H1 (cell line): Measurements from ENCODE around the gene PPP2R2C. TPM values are rescaled to one million over a fixed set of nuclear protein-coding genes. Genes with fewer than 3 reads are reported as not detected.

Source experiments
- CTCF ChIA-PET: fragments of 300-600 bp; sonication (Branson Sonifier 250); formaldehyde crosslinking; loops from one replicate; lab custom pipeline; 2021; ENCODE audit not compliant: partially characterized antibody; lab: Charles Lee
- POLR2A ChIA-PET: fragments of 300-600 bp; sonication (Branson Sonifier 250); formaldehyde crosslinking; loops from one replicate; lab custom pipeline; 2021; ENCODE audit warnings: inconsistent platforms; ENCODE audit not compliant: partially characterized antibody; lab: Charles Lee
- DNase-seq, 2 experiments: peaks; one replicate each; pipeline versions ENCODE4 v3.0.0 to v3.0.0-alpha.2; 2010 to 2022; ENCODE audit warnings: low spot score in 2 of 2, low read depth in 1 of 2, mixed read lengths in 1 of 2
- FAIRE-seq: peaks from 2 replicates; lab custom pipeline; 2011; peaks lifted over from hg19 to GRCh38; lab: Jason Lieb, UNC
- H2AFZ ChIP-seq: 2 replicates; pipeline ENCODE4 v1.8.1; 2012; ENCODE audit warnings: low read length, inconsistent platforms
- H2AK5ac ChIP-seq: 2 replicates; pipeline ENCODE4 v1.6.1; 2013; ENCODE audit warnings: low read depth, low read length
- H2BK120ac ChIP-seq: replicated peaks from 2 replicates; pipeline ENCODE3; 2013; ENCODE audit warnings: low read depth, low read length, inconsistent platforms
- H2BK12ac ChIP-seq: 2 replicates; pipeline ENCODE4 v1.6.1; 2013; ENCODE audit warnings: low read depth, low read length
- H2BK15ac ChIP-seq: 2 replicates; pipeline ENCODE4 v1.6.1; 2013; ENCODE audit warnings: low read length
- H2BK20ac ChIP-seq: 2 replicates; pipeline ENCODE4 v1.6.1; 2013; ENCODE audit warnings: low read length
- H2BK5ac ChIP-seq: 2 replicates; pipeline ENCODE4 v1.6.1; 2013; ENCODE audit warnings: low read depth, low read length
- H3K14ac ChIP-seq: 2 replicates; pipeline ENCODE4 v1.6.1; 2013; ENCODE audit warnings: inconsistent platforms; ENCODE audit not compliant: insufficient read length
- H3K18ac ChIP-seq: 2 replicates; pipeline ENCODE4 v1.6.1; 2013; ENCODE audit warnings: low read length; ENCODE audit errors: extremely low read depth
- H3K23ac ChIP-seq: 2 replicates; pipeline ENCODE4 v1.6.1; 2013; ENCODE audit warnings: inconsistent platforms; ENCODE audit not compliant: insufficient read length
- H3K23me2 ChIP-seq: 2 replicates; pipeline ENCODE4 v1.6.1; 2013; ENCODE audit warnings: low read depth, low read length
- H3K27ac ChIP-seq: 2 replicates; pipeline ENCODE4 v1.6.1; 2011; ENCODE audit warnings: low read depth, low read length, inconsistent platforms
- H3K27me3 ChIP-seq, 4 experiments: replicated peaks in 1 of 4; 1 replicate in 1 of 4; 2 replicates in 3 of 4; pipeline versions ENCODE4 v1.6.1 to v1.8.1; 2011 to 2013; ENCODE audit warnings: low read length in 3 of 4, mild to moderate bottlenecking in 3 of 4, inconsistent platforms in 2 of 4, mixed read lengths in 2 of 4, moderate library complexity in 1 of 4; ENCODE audit not compliant: control insufficient read depth in 3 of 4, insufficient read depth in 3 of 4; ENCODE audit errors: extremely low read depth in 1 of 4
- H3K36me3 ChIP-seq, 4 experiments: 2 replicates each; pipeline versions ENCODE4 v1.6.1 to v1.8.1; 2011 to 2013; ENCODE audit warnings: mild to moderate bottlenecking in 4 of 4, low read length in 3 of 4, moderate library complexity in 2 of 4, control low read depth in 1 of 4, inconsistent platforms in 1 of 4; ENCODE audit not compliant: insufficient read depth in 4 of 4, control insufficient read depth in 2 of 4
- H3K4ac ChIP-seq: replicated peaks from 2 replicates; pipeline ENCODE3; 2013; ENCODE audit warnings: low read length, low read depth, mixed read lengths, inconsistent platforms; ENCODE audit not compliant: insufficient read length
- H3K4me1 ChIP-seq, 4 experiments: replicated peaks in 1 of 4; 1 replicate in 1 of 4; 2 replicates in 3 of 4; pipeline versions ENCODE4 v1.6.1 to v1.8.1; 2011 to 2013; ENCODE audit warnings: low read length in 3 of 4, inconsistent platforms in 2 of 4, mixed read lengths in 1 of 4; ENCODE audit not compliant: insufficient read depth in 4 of 4, control insufficient read depth in 3 of 4
- H3K4me2 ChIP-seq, 2 experiments: 2 replicates each; pipeline versions ENCODE4 v1.6.1 to v1.8.1; 2011 to 2013; ENCODE audit warnings: low read depth in 2 of 2, low read length in 2 of 2, control low read depth in 1 of 2, inconsistent platforms in 1 of 2, mild to moderate bottlenecking in 1 of 2; ENCODE audit not compliant: insufficient read depth in 1 of 2
- H3K4me3 ChIP-seq, 4 experiments: fragments of 200-600, 300-600 bp in 1 of 4; sonication (generic), shearing (Covaris generic), sonication (Bioruptor Twin) in 1 of 4; 2 replicates each; pipeline versions ENCODE4 v1.5.1 to v1.8.1; 2011 to 2016; ENCODE audit warnings: low read length in 4 of 4, low read depth in 3 of 4, control low read depth in 2 of 4, inconsistent platforms in 2 of 4, mild to moderate bottlenecking in 2 of 4, mixed read lengths in 1 of 4, moderate library complexity in 1 of 4; ENCODE audit not compliant: insufficient read depth in 2 of 4; ENCODE audit errors: extremely low read depth in 1 of 4
- H3K56ac ChIP-seq: replicated peaks from 2 replicates; pipeline ENCODE3; 2013; ENCODE audit warnings: low read depth, mild to moderate bottlenecking, mixed read lengths, low read length, inconsistent platforms; ENCODE audit not compliant: insufficient read length
- H3K79me1 ChIP-seq: 2 replicates; pipeline ENCODE4 v1.6.1; 2013; ENCODE audit warnings: low read depth, low read length, control low read depth
- H3K79me2 ChIP-seq, 2 experiments: 2 replicates each; pipeline versions ENCODE4 v1.6.1 to v1.8.1; 2012 to 2013; ENCODE audit warnings: low read length in 2 of 2, mild to moderate bottlenecking in 2 of 2, inconsistent platforms in 1 of 2; ENCODE audit not compliant: insufficient read depth in 2 of 2, control insufficient read depth in 1 of 2
- H3K9ac ChIP-seq, 4 experiments: replicated peaks in 1 of 4; 1 replicate in 1 of 4; 2 replicates in 3 of 4; pipeline versions ENCODE4 v1.6.1 to v1.8.1; 2011 to 2013; ENCODE audit warnings: low read depth in 3 of 4, low read length in 3 of 4, control low read depth in 2 of 4, mild to moderate bottlenecking in 2 of 4, moderate library complexity in 2 of 4, inconsistent platforms in 1 of 4; ENCODE audit errors: extremely low read depth in 1 of 4
- H3K9me3 ChIP-seq, 2 experiments: 2 replicates each; pipeline versions ENCODE4 v1.6.1 to v1.8.1; 2012 to 2013; ENCODE audit warnings: mild to moderate bottlenecking in 2 of 2, moderate library complexity in 2 of 2, control low read depth in 1 of 2, inconsistent platforms in 1 of 2, low read depth in 1 of 2, low read length in 1 of 2, mixed read lengths in 1 of 2; ENCODE audit not compliant: insufficient read depth in 2 of 2
- H4K20me1 ChIP-seq, 2 experiments: replicated peaks in 1 of 2; 2 replicates each; pipeline versions ENCODE3 to v1.8.1; 2011 to 2013; ENCODE audit warnings: inconsistent platforms in 2 of 2, low read length in 2 of 2, mild to moderate bottlenecking in 1 of 2; ENCODE audit not compliant: insufficient read depth in 2 of 2, control insufficient read depth in 1 of 2
- H4K5ac ChIP-seq: 2 replicates; pipeline ENCODE4 v1.6.1; 2013; ENCODE audit warnings: low read length, low read depth, mixed read lengths, inconsistent platforms; ENCODE audit not compliant: insufficient read length
- H4K8ac ChIP-seq: 2 replicates; pipeline ENCODE4 v1.8.0; 2013; ENCODE audit warnings: mild to moderate bottlenecking, moderate library complexity, low read length, inconsistent platforms; ENCODE audit not compliant: insufficient read depth; ENCODE audit errors: extremely low read depth
- H4K91ac ChIP-seq: replicated peaks from 2 replicates; pipeline ENCODE3; 2013; ENCODE audit warnings: low read length, mixed read lengths, inconsistent platforms; ENCODE audit not compliant: insufficient read length
- ATF2 ChIP-seq: IDR thresholded peaks from 2 replicates; pipeline ENCODE4 v1.6.1; 2012; ENCODE audit warnings: low read length, inconsistent platforms
- CHD2 ChIP-seq: IDR thresholded peaks from 2 replicates; pipeline ENCODE4 v1.6.1; 2012; ENCODE audit warnings: low read length, improper control_type of control experiment
- CTCF ChIP-seq, 3 experiments: IDR thresholded peaks; 1 replicate in 2 of 3; 2 replicates in 1 of 3; pipeline versions ENCODE4 v1.5.1 to v1.6.1; 2011; ENCODE audit warnings: low read length in 3 of 3, mild to moderate bottlenecking in 3 of 3, inconsistent platforms in 2 of 3, low read depth in 1 of 3, moderate library complexity in 1 of 3; ENCODE audit not compliant: insufficient read depth in 1 of 3; ENCODE audit errors: control extremely low read depth in 1 of 3
- GABPA ChIP-seq: IDR thresholded peaks from 2 replicates; pipeline ENCODE4 v1.6.1; 2011; ENCODE audit warnings: mild to moderate bottlenecking, low read length, moderate library complexity, borderline replicate concordance; ENCODE audit not compliant: insufficient read depth
- RAD21 ChIP-seq, 2 experiments: IDR thresholded peaks in 1 of 2; conservative IDR thresholded peaks in 1 of 2; 2 replicates each; pipeline ENCODE4 v1.6.1; 2011; ENCODE audit warnings: low read depth in 2 of 2, low read length in 2 of 2, improper control_type of control experiment in 1 of 2, inconsistent platforms in 1 of 2, mild to moderate bottlenecking in 1 of 2, moderate library complexity in 1 of 2
- RXRA ChIP-seq: IDR thresholded peaks from 2 replicates; pipeline ENCODE4 v1.6.1; 2011; ENCODE audit warnings: low read depth, mild to moderate bottlenecking, low read length, moderate library complexity; ENCODE audit not compliant: insufficient read depth
- SRF ChIP-seq: IDR thresholded peaks from 2 replicates; pipeline ENCODE4 v1.6.1; 2011; ENCODE audit warnings: mild to moderate bottlenecking, low read depth, low read length, moderate library complexity
- WGBS, 2 experiments: shearing (Covaris generic) in 1 of 2; methylation state at CpG; one replicate each; pipeline versions ENCODE4 v1.1.6 to v1.1.7; 2013 to 2015; ENCODE audit warnings: low lambda C conversion rate in 2 of 2, mixed read lengths in 2 of 2, inconsistent platforms in 1 of 2, low coverage in 1 of 2, missing lambda C conversion rate in 1 of 2; ENCODE audit not compliant: insufficient replicate concordance in 2 of 2, insufficient coverage in 1 of 2, insufficient read length in 1 of 2; ENCODE audit errors: extremely low coverage in 1 of 2, missing lambda C conversion rate in 1 of 2; 5-methylcytosine and 5-hydroxymethylcytosine counted together
- polyA plus RNA-seq, 7 experiments: library from polyadenylated mRNA; depleted of rRNA in 3 of 7; stranded (reverse) in 5 of 7; unstranded in 2 of 7; fragments of >200 nt in 5 of 7; fragments of 200-250 nt in 2 of 7; gene quantifications; 1 replicate in 5 of 7; 2 replicates in 1 of 7; 4 replicates in 1 of 7; pipeline versions ENCODE4 v1.2.1 to v1.2.3, GENCODE V29; 2011 to 2013; ENCODE audit warnings: missing spikeins in 2 of 7, mixed read lengths in 2 of 7
- total RNA-seq: library from RNA; stranded (reverse); fragmentation: NEBNext Ultra II Directional; extraction: Animal tissue kit (Norgen Biotek cat#: 25700); gene quantifications from 2 replicates; pipeline ENCODE4 v1.2.1, GENCODE V29; 2021

The PPP2R2C gene
- total and polyA plus RNA-seq, 2 of the 8 experiments (the other 6 are each of a cell fraction or from before 2014, with no cell fraction given) = 6.4 TPM

- Histone ChIP-seq H4K5ac (no peak overlapping the region), H3K56ac (no peak overlapping the region), H3K9ac (no peak overlapping the region), H3K4me3 (no peak overlapping the region), H3K23ac (no peak overlapping the region), H3K79me1 (no peaks in the 10 kb centered on the region), H3K79me2 (no peaks in the 10 kb centered on the region), H3K23me2 (no peaks in the 10 kb centered on the region; the same call in 1 of the 2 replicates), H3K4ac (no peak overlapping the region), H3K4me2 (no peak overlapping the region), H3K18ac (no peak overlapping the region), H2BK15ac (no peak overlapping the region; the same call in 1 of the 2 replicates), H2BK20ac (no peak overlapping the region), H2BK5ac (no peak overlapping the region), H4K8ac (no peak overlapping the region), H2BK12ac (0 out of 2 replicates have a peak overlapping the region, but pooled peaks have one; percentile 23), H3K27me3 (no peaks in the 10 kb centered on the region), H4K20me1 (peaks cover 0 to 1% of the 10 kb centered on the region in 2 experiments), H2BK120ac (no peak overlapping the region), H3K36me3 (no peaks in the 10 kb centered on the region), H3K14ac (no peak overlapping the region), H4K91ac (no peak overlapping the region), H3K27ac (no peak overlapping the region), H2AK5ac (0 out of 2 replicates have a peak overlapping the region, but pooled peaks have one; percentile 17), H3K4me1 (no peaks in the 10 kb centered on the region), H3K9me3 (no peaks in the 10 kb centered on the region), H2AFZ (no peak overlapping the region)
- ChIA-PET CTCF (interaction anchor here (0.8 to 3.7 kb wide), 23 partner anchors 8 to 176 kb away, joined by 3 to 32 read pairs (median 5); no protein-coding TSS in a partner anchor), POLR2A (interaction anchor here (0.6 kb wide), 2 partner anchors 563 to 564 kb away, joined by 3 to 4 read pairs; no protein-coding TSS in a partner anchor)
- no peak for FAIRE-seq
- WGBS, 2 experiments = 76% methylated on average over 5 of the region's 5 CpGs; no CpG with 5 or more reads in 1 of the 2 experiments
- DNase-seq = no peak
- TF ChIP-seq GABPA = no peak
- TF ChIP-seq CHD2 = no peak
- TF ChIP-seq SRF = no peak
- no peak for TF ChIP-seq RXRA
- peak; percentile 58 to 66 for TF ChIP-seq RAD21 (IDR thresholded peaks at IDR 0.05 in 1 of 2, conservative IDR thresholded peaks at IDR 0.05 in 1 of 2; ENCODE audit: low read depth in 2 of 2, low read length in 2 of 2)
- peak in 2 of 3 experiments; percentile 58 to 59; a peak in 3 of 4 replicates for TF ChIP-seq CTCF (IDR thresholded peaks at IDR 0.05; ENCODE audit: control extremely low read depth in 1 of 3, insufficient read depth in 1 of 3, low read depth in 1 of 3, low read length in 3 of 3)
- TF ChIP-seq ATF2 = no peak
Measured at GRCh38 chr4:6427439-6428090, 44.8 kb downstream of the PPP2R2C start.
